Esophagus muscularis mucosa (tissue), 4 donors: ENCODE data around the gene TNFRSF25. TPM values are rescaled to one million over a fixed set of nuclear protein-coding genes. Genes with fewer than 3 reads are reported as not detected.

Experiments
- DNase-seq: peaks from one replicate; pipeline ENCODE4 v3.0.0-alpha.2; 2017; ENCODE audit errors: extremely low spot score
- H3K27ac ChIP-seq, 4 donors: fragments of 200-600 bp; sonication (generic); replicated peaks in 1 of 4; 1 replicate in 3 of 4; 2 replicates in 1 of 4; pipeline ENCODE4 v1.5.1; 2016 to 2019; ENCODE audit warnings: mild to moderate bottlenecking in 1 of 4
- H3K27me3 ChIP-seq, 4 donors: fragments of 200-600 bp; sonication (generic); one replicate each; pipeline versions ENCODE4 v1.5.1 to v1.6.0; 2016 to 2019
- H3K36me3 ChIP-seq, 4 donors: fragments of 200-600 bp; sonication (generic); one replicate each; pipeline ENCODE4 v1.5.1; 2016 to 2019
- H3K4me1 ChIP-seq, 4 donors: fragments of 200-600 bp; sonication (generic); one replicate each; pipeline ENCODE4 v1.5.1; 2016 to 2019
- H3K4me3 ChIP-seq, 4 donors: fragments of 200-600 bp; sonication (generic); 1 replicate in 2 of 4; 2 replicates in 2 of 4; pipeline ENCODE4 v1.5.1; 2016 to 2019; ENCODE audit warnings: mild to moderate bottlenecking in 4 of 4, moderate library complexity in 1 of 4
- H3K9me3 ChIP-seq, 4 donors: fragments of 200-600 bp; sonication (generic); 1 replicate in 3 of 4; 2 replicates in 1 of 4; pipeline ENCODE4 v1.5.1; 2016 to 2019
- CTCF ChIP-seq, 3 experiments: fragments of 200-600 bp in 2 of 3; fragments of 450-650 bp in 1 of 3; sonication (generic) in 2 of 3; IDR thresholded peaks; one replicate each; pipeline ENCODE4 v1.5.1; 2017 to 2019; ENCODE audit warnings: antibody characterized with exemption in 3 of 3, mild to moderate bottlenecking in 2 of 3, moderate library complexity in 1 of 3
- EP300 ChIP-seq: sonication (generic); formaldehyde crosslinking; IDR thresholded peaks from one replicate; pipeline ENCODE4 v1.6.1; 2017; ENCODE audit warnings: antibody characterized with exemption
- POLR2A ChIP-seq: fragments of 450-650 bp; IDR thresholded peaks from one replicate; pipeline ENCODE4 v1.6.1; 2017; ENCODE audit warnings: antibody characterized with exemption, moderate library complexity, mild to moderate bottlenecking, low read depth
- POLR2AphosphoS5 ChIP-seq, 2 donors: sonication (generic); formaldehyde crosslinking; IDR thresholded peaks; one replicate each; pipeline ENCODE4 v1.6.1; 2017; ENCODE audit warnings: antibody characterized with exemption in 2 of 2
- WGBS: methylation state at CpG from one replicate; pipeline ENCODE4 v1.1.5; 2018; 5-methylcytosine and 5-hydroxymethylcytosine counted together
- intact Hi-C: fragments of 100-400 bp; cut with DNase I; formaldehyde crosslinking; loops from one replicate; pipeline ENCODE4 v1.15.1; 2023
- total RNA-seq, 4 donors: library from RNA; depleted of rRNA; stranded (reverse); fragments of >200 nt; gene quantifications; one replicate each; pipeline versions ENCODE4 v1.1.0 to v1.2.1, GENCODE V29; 2016

Gene TNFRSF25
- total RNA-seq, 4 donors from 2014 or later: 2.5 to 9.1 (median 9.1) TPM

GRCh38 chr1:6490181-6491080, 24.5 kb upstream of the TNFRSF25 start:
- intact Hi-C loops: loop anchor here (5.0 kb wide), 1 partner anchor 62 kb away; the partner anchor contains the start of gene NOL9
- no peak for DNase-seq
- Histone ChIP-seq H3K36me3 (no peaks in the 10 kb centered on the region), H3K4me3 (peak overlapping the region; percentile 68 to 79 (median 69)), H3K27me3 (peaks cover 5 to 39% (median 12%) of the 10 kb centered on the region in 4 donors), H3K9me3 (no peaks in the 10 kb centered on the region), H3K27ac (peak overlapping the region; percentile 74 to 81 (median 78)), H3K4me1 (peaks cover 50 to 62% (median 54%) of the 10 kb centered on the region in 4 donors)
- TF ChIP-seq POLR2AphosphoS5 (IDR thresholded peaks at IDR 0.05) (peak; percentile 29 to 30), POLR2A (no peak)
- WGBS: 3% methylated on average over 34 of the region's 70 CpGs

- peak overlapping the region in 1 of 4 donors; percentile 79 for H3K27ac ChIP-seq
- H3K9me3 ChIP-seq: no peaks in the 10 kb centered on the region
- peaks cover 8 to 45% (median 15%) of the 10 kb centered on the region in 4 donors for H3K27me3 ChIP-seq
- no peak for DNase-seq
- WGBS: 0% methylated on average over 2 of the region's 21 CpGs
- intact Hi-C loops: loop anchor here (5.0 kb wide), 2 partner anchors 63 to 158 kb away; partner anchors contain the start of gene NOL9
- TF ChIP-seq POLR2A (no peak), CTCF (IDR thresholded peaks at IDR 0.05) (peak in 2 of 3 experiments; percentile 74 to 80), EP300 (no peak), POLR2AphosphoS5 (IDR thresholded peaks at IDR 0.05) (peak in 1 of 2 donors; percentile 10)
- no peaks in the 10 kb centered on the region for H3K36me3 ChIP-seq
- peaks cover 56 to 60% (median 58%) of the 10 kb centered on the region in 4 donors for H3K4me1 ChIP-seq
- peak overlapping the region; percentile 68 to 79 (median 69) for H3K4me3 ChIP-seq
Measured at GRCh38 chr1:6489799-6490180, 23.8 kb upstream of the TNFRSF25 start.

GRCh38 chr1:6489383-6489765, 23.4 kb upstream of the TNFRSF25 start:
- no peaks in the 10 kb centered on the region for H3K36me3 ChIP-seq
- H3K27ac ChIP-seq: no peak overlapping the region
- peaks cover 57 to 64% (median 58%) of the 10 kb centered on the region in 4 donors for H3K4me1 ChIP-seq
- intact Hi-C loops: loop anchor here (5.0 kb wide), 1 partner anchor 158 kb away; no protein-coding TSS in a partner anchor
- peaks cover 8 to 49% (median 16%) of the 10 kb centered on the region in 4 donors for H3K27me3 ChIP-seq
- no CpG with 5 or more reads among the region's 9 CpGs for WGBS
- TF ChIP-seq CTCF (IDR thresholded peaks at IDR 0.05): no peak
- TF ChIP-seq EP300: no peak
- TF ChIP-seq POLR2AphosphoS5 (IDR thresholded peaks at IDR 0.05): no peak
- TF ChIP-seq POLR2A: no peak
- no peaks in the 10 kb centered on the region for H3K9me3 ChIP-seq
- H3K4me3 ChIP-seq: no peak overlapping the region
- no peak for DNase-seq

GRCh38 chr1:6488602-6489382, 22.8 kb upstream of the TNFRSF25 start:
- Histone ChIP-seq H3K4me3 (no peak overlapping the region), H3K36me3 (no peaks in the 10 kb centered on the region), H3K9me3 (no peaks in the 10 kb centered on the region), H3K27me3 (peaks cover 8 to 54% (median 16%) of the 10 kb centered on the region in 4 donors), H3K27ac (no peak overlapping the region), H3K4me1 (peaks cover 57 to 68% (median 58%) of the 10 kb centered on the region in 4 donors)
- WGBS: 98% methylated on average over 5 of the region's 13 CpGs
- TF ChIP-seq POLR2AphosphoS5 (IDR thresholded peaks at IDR 0.05): no peak
- TF ChIP-seq CTCF (IDR thresholded peaks at IDR 0.05): no peak
- no peak for TF ChIP-seq POLR2A
- TF ChIP-seq EP300: no peak
- intact Hi-C loops: loop anchor here (5.0 kb wide), 1 partner anchor 159 kb away; no protein-coding TSS in a partner anchor
- no peak for DNase-seq
